Right atrium auricular region (tissue), 2 donors: Measurements from ENCODE around the gene PTPRN2. TPM values are rescaled to one million over a fixed set of nuclear protein-coding genes. Genes with fewer than 3 reads are reported as not detected.

Experiments used
- DNase-seq: peaks from one replicate; pipeline ENCODE4 v3.0.0-alpha.2; 2019; ENCODE audit warnings: low spot score
- H3K27ac ChIP-seq, 2 donors: fragments of 200-600 bp; sonication (generic); 1 replicate in 1 of 2; 2 replicates in 1 of 2; pipeline ENCODE4 v1.5.1; 2016 to 2019
- H3K27me3 ChIP-seq, 2 donors: fragments of 200-600 bp; sonication (generic); one replicate each; pipeline versions ENCODE4 v1.5.1 to v1.6.0; 2017 to 2019
- H3K36me3 ChIP-seq: fragments of 200-600 bp; sonication (generic); one replicate; pipeline ENCODE4 v1.5.1; 2016
- H3K4me1 ChIP-seq, 2 donors: fragments of 200-600 bp; sonication (generic); one replicate each; pipeline versions ENCODE4 v1.5.1 to v1.6.0; 2017 to 2019
- H3K4me3 ChIP-seq, 2 donors: fragments of 200-600 bp; sonication (generic); 1 replicate in 1 of 2; 2 replicates in 1 of 2; pipeline ENCODE4 v1.5.1; 2017 to 2019; ENCODE audit warnings: mild to moderate bottlenecking in 1 of 2, moderate library complexity in 1 of 2
- H3K9me3 ChIP-seq, 2 donors: fragments of 200-600 bp; sonication (generic); one replicate each; pipeline ENCODE4 v1.5.1; 2019
- CTCF ChIP-seq, 2 donors: fragments of 200-600 bp; sonication (generic); IDR thresholded peaks; one replicate each; pipeline ENCODE4 v1.5.1; 2019; ENCODE audit warnings: antibody characterized with exemption in 2 of 2
- total RNA-seq, 2 donors: library from RNA; depleted of rRNA; stranded (reverse); fragments of >200 nt; gene quantifications; one replicate each; pipeline ENCODE4 v1.1.0, GENCODE V29; 2016

The PTPRN2 gene
- total RNA-seq, 2 donors from 2014 or later, result 2.6 to 2.7 TPM

GRCh38 chr7:158096582-158096981, 491.0 kb downstream of the PTPRN2 start:
- no peak overlapping the region for H3K4me3 ChIP-seq
- no peak overlapping the region for H3K27ac ChIP-seq
- no peaks in the 10 kb centered on the region for H3K27me3 ChIP-seq
- TF ChIP-seq CTCF (IDR thresholded peaks at IDR 0.05), result no peak
- no peaks in the 10 kb centered on the region for H3K4me1 ChIP-seq
- peak; percentile 52 for DNase-seq
- no peaks in the 10 kb centered on the region for H3K9me3 ChIP-seq
- H3K36me3 ChIP-seq, result no peaks in the 10 kb centered on the region

- peak; percentile 40 for DNase-seq
- H3K9me3 ChIP-seq, result no peaks in the 10 kb centered on the region
- H3K27ac ChIP-seq, result no peak overlapping the region
- H3K36me3 ChIP-seq, result no peaks in the 10 kb centered on the region
- no peaks in the 10 kb centered on the region for H3K27me3 ChIP-seq
- TF ChIP-seq CTCF (IDR thresholded peaks at IDR 0.05), result no peak
- no peaks in the 10 kb centered on the region for H3K4me1 ChIP-seq
- no peak overlapping the region for H3K4me3 ChIP-seq
Measured at GRCh38 chr7:158094671-158095226, 492.9 kb downstream of the PTPRN2 start.

- Histone ChIP-seq H3K27ac (no peak overlapping the region), H3K36me3 (no peaks in the 10 kb centered on the region), H3K9me3 (no peaks in the 10 kb centered on the region), H3K4me1 (no peaks in the 10 kb centered on the region), H3K4me3 (no peak overlapping the region), H3K27me3 (no peaks in the 10 kb centered on the region)
- no peak for TF ChIP-seq CTCF (IDR thresholded peaks at IDR 0.05)
- DNase-seq, result no peak
Measured at GRCh38 chr7:158094046-158094445, 493.6 kb downstream of the PTPRN2 start.

- DNase-seq, result no peak
- Histone ChIP-seq H3K4me1 (no peaks in the 10 kb centered on the region), H3K36me3 (no peaks in the 10 kb centered on the region), H3K9me3 (no peaks in the 10 kb centered on the region), H3K27me3 (no peaks in the 10 kb centered on the region), H3K27ac (no peak overlapping the region), H3K4me3 (no peak overlapping the region)
- no peak for TF ChIP-seq CTCF (IDR thresholded peaks at IDR 0.05)
Measured at GRCh38 chr7:158093156-158093796, 494.3 kb downstream of the PTPRN2 start.

GRCh38 chr7:158087196-158087595, 500.4 kb downstream of the PTPRN2 start:
- no peaks in the 10 kb centered on the region for H3K4me1 ChIP-seq
- H3K9me3 ChIP-seq, result no peaks in the 10 kb centered on the region
- H3K27me3 ChIP-seq, result no peaks in the 10 kb centered on the region
- no peak overlapping the region for H3K4me3 ChIP-seq
- no peak for TF ChIP-seq CTCF (IDR thresholded peaks at IDR 0.05)
- DNase-seq, result no peak
- no peak overlapping the region for H3K27ac ChIP-seq
- H3K36me3 ChIP-seq, result no peaks in the 10 kb centered on the region
